ENCODE results near the gene CAB39L.

DNA sequence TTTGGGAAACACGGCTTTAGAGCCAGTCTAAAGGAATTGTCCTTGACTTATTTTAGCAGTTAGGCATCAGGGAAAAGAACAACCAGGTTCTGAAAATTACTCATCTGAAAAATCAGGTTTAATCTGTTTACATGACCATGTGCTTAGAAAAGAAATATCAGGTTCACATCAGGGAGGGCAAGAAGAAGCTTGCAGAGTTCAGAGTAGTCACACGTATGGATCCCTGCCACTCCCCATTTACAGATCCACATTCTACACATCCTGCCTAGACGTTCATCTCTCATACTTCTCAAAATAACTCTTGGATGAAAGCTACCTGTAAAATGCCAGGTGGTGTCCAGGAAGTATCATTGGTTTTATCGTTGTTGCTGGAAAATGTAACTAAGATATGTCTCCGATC lies 37.9 kb upstream of the CAB39L start:
- TF ChIP-seq, protein P1, sequence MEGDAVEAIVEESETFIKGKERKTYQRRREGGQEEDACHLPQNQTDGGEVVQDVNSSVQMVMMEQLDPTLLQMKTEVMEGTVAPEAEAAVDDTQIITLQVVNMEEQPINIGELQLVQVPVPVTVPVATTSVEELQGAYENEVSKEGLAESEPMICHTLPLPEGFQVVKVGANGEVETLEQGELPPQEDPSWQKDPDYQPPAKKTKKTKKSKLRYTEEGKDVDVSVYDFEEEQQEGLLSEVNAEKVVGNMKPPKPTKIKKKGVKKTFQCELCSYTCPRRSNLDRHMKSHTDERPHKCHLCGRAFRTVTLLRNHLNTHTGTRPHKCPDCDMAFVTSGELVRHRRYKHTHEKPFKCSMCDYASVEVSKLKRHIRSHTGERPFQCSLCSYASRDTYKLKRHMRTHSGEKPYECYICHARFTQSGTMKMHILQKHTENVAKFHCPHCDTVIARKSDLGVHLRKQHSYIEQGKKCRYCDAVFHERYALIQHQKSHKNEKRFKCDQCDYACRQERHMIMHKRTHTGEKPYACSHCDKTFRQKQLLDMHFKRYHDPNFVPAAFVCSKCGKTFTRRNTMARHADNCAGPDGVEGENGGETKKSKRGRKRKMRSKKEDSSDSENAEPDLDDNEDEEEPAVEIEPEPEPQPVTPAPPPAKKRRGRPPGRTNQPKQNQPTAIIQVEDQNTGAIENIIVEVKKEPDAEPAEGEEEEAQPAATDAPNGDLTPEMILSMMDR (IDR thresholded peaks at IDR 0.05) = no peak
- TF ChIP-seq POLR2A (IDR thresholded peaks at IDR 0.05) = no peak
